ENCODE data around the gene UNG. TPM values are rescaled to one million over a fixed set of nuclear protein-coding genes. Genes with fewer than 3 reads are reported as not detected.
"Not testable (repeated sequence)": the region's sequence is repeated elsewhere in the genome, so short reads cannot be mapped to it uniquely, and the experiment has no call there.

The UNG gene
- total RNA-seq, 1 donor from 2014 or later, result 13.3 TPM

DNA sequence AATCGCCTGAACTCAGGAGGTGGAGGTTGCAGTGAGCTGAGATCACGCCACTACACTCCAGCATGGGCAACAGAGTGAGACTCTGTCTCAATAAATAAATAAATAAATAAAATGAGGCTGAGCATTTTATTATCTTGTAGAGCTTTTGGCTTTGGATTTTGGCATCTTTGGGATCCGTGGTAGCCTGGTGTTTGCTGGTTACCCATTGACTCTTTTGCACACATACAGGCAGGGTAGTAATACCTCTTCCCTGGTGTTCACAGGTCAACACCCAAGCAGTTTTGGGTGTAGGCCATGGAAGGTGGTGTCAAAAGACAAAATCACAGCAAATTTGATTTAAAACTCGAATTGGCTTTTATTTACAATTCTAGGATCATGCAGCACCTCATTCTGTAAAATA is 46.8 kb downstream of the UNG start:
- CTCF ChIA-PET, result interaction anchor here (0.6 kb wide), 1 partner anchor 633 kb away, joined by 3 read pairs; no protein-coding TSS in a partner anchor
- POLR2A ChIA-PET, result no interaction called here
- no peak overlapping the region for H3K4me3 Mint-ChIP-seq
- peaks cover 7% of the 10 kb centered on the region for H3K27me3 Mint-ChIP-seq
- H3K9me3 Mint-ChIP-seq, result no peaks in the 10 kb centered on the region
- no peak for TF ChIP-seq CTCF (IDR thresholded peaks at IDR 0.05)
- intact Hi-C loops (cut with micrococcal nuclease), result no loop called here
- no peak overlapping the region for H3K27ac Mint-ChIP-seq
- DNase-seq, result no peak
- ATAC-seq (ENCODE audit: low read depth), result no peak
- H3K36me3 Mint-ChIP-seq (ENCODE audit: low read depth), result peaks cover 2% of the 10 kb centered on the region
- H3K4me1 Mint-ChIP-seq, result no peaks in the 10 kb centered on the region

GRCh38 chr12:109147126-109147525 is 49.7 kb downstream of the UNG start:
- H3K4me3 Mint-ChIP-seq, result not testable (repeated sequence)

GRCh38 chr12:109147954-109148353 is 50.6 kb downstream of the UNG start:
- TF ChIP-seq CTCF (IDR thresholded peaks at IDR 0.05), result no peak
- no peak overlapping the region for H3K4me3 Mint-ChIP-seq
- H3K27ac Mint-ChIP-seq, result no peak overlapping the region
- H3K27me3 Mint-ChIP-seq, result peaks cover 17% of the 10 kb centered on the region
- no peaks in the 10 kb centered on the region for H3K36me3 Mint-ChIP-seq (ENCODE audit: low read depth)
- intact Hi-C loops (cut with micrococcal nuclease), result no loop called here
- ATAC-seq (ENCODE audit: low read depth) (no peak), DNase-seq (no peak)
- ChIA-PET POLR2A (no interaction called here), CTCF (no interaction called here)
- no peaks in the 10 kb centered on the region for H3K9me3 Mint-ChIP-seq
- no peaks in the 10 kb centered on the region for H3K4me1 Mint-ChIP-seq

More at GRCh38 chr12:109147126-109147525, 49.7 kb downstream of the UNG start:
- intact Hi-C loops (cut with micrococcal nuclease); ATAC-seq (ENCODE audit: low read depth); DNase-seq; H3K9me3 Mint-ChIP-seq; POLR2A ChIA-PET; H3K27ac Mint-ChIP-seq; H3K36me3 Mint-ChIP-seq (ENCODE audit: low read depth); H3K4me1 Mint-ChIP-seq; CTCF ChIA-PET: not testable (repeated sequence)
- H3K27me3 Mint-ChIP-seq, result peaks cover 18% of the 10 kb centered on the region

DNA sequence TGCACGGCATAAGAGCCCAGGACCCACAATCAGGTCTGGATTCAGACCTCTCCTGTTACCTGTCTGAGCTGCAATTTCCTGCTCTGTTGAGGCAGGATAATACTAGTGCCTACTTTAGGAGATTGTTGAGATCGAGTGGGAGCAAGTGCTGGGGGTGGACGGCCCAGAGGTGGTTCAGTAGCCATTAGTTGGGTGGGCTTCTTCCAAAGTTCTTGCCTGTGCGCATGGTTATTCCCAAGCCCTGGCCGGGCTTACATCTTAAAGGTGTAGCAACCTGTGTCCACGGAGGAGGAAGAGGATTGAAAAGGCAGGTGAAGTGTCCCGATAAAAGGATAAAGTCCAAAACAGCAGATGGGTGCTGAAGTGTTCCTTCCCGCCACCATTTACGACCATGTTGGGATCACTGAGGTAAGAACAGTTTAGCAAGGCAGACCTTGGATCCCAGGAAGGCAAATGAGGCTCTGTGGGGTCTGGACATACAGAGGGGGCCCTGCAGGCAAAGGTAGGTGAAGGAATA is 52.8 kb downstream of the UNG start:
- H3K9me3 Mint-ChIP-seq, result no peaks in the 10 kb centered on the region
- H3K27me3 Mint-ChIP-seq, result peaks cover 17% of the 10 kb centered on the region
- ChIA-PET POLR2A (interaction anchor here (0.6 kb wide), 1 partner anchor 30 kb away, joined by 4 read pairs; no protein-coding TSS in a partner anchor), CTCF (no interaction called here)
- no peak overlapping the region for H3K4me3 Mint-ChIP-seq
- no peak for TF ChIP-seq CTCF (IDR thresholded peaks at IDR 0.05)
- DNase-seq, result no peak
- ATAC-seq (ENCODE audit: low read depth), result no peak
- peaks cover 11% of the 10 kb centered on the region for H3K4me1 Mint-ChIP-seq
- H3K27ac Mint-ChIP-seq, result no peak overlapping the region
- intact Hi-C loops (cut with micrococcal nuclease), result loop anchor here (5.0 to 10.0 kb wide), 2 partner anchors 565 to 588 kb away; partner anchors contain the start of genes FAM222A, ISCU and SART3
- no peaks in the 10 kb centered on the region for H3K36me3 Mint-ChIP-seq (ENCODE audit: low read depth)

- H3K27ac Mint-ChIP-seq, result no peak overlapping the region
- H3K4me3 Mint-ChIP-seq, result no peak overlapping the region
- CTCF ChIA-PET, result no interaction called here
These were observed 54.1 kb downstream of the UNG start for GRCh38 chr12:109151457-109151856.

More at GRCh38 chr12:109151457-109151856, 54.1 kb downstream of the UNG start:
- ATAC-seq (ENCODE audit: low read depth) (no peak), DNase-seq (no peak)
- Mint-ChIP-seq H3K36me3 (ENCODE audit: low read depth) (no peaks in the 10 kb centered on the region), H3K9me3 (no peaks in the 10 kb centered on the region), H3K27me3 (peaks cover 17% of the 10 kb centered on the region), H3K4me1 (peaks cover 17% of the 10 kb centered on the region)
- intact Hi-C loops (cut with micrococcal nuclease), result loop anchor here (5.0 to 10.0 kb wide), 2 partner anchors 563 to 589 kb away; partner anchors contain the start of genes FAM222A, ISCU and SART3
- TF ChIP-seq CTCF (IDR thresholded peaks at IDR 0.05), result no peak
- POLR2A ChIA-PET, result no interaction called here

All from activated B cell treated with CpG ODN at 0.5 μM for 24 hours (primary cell).